Esophagus muscularis mucosa (tissue), 4 donors: ENCODE measurements around the gene LAMTOR1. TPM values are rescaled to one million over a fixed set of nuclear protein-coding genes. Genes with fewer than 3 reads are reported as not detected.

Source experiments
- DNase-seq: peaks from one replicate; pipeline ENCODE4 v3.0.0-alpha.2; 2017; ENCODE audit errors: extremely low spot score
- H3K27ac ChIP-seq, 4 donors: fragments of 200-600 bp; sonication (generic); replicated peaks in 1 of 4; 1 replicate in 3 of 4; 2 replicates in 1 of 4; pipeline ENCODE4 v1.5.1; 2016 to 2019; ENCODE audit warnings: mild to moderate bottlenecking in 1 of 4
- H3K27me3 ChIP-seq, 4 donors: fragments of 200-600 bp; sonication (generic); one replicate each; pipeline versions ENCODE4 v1.5.1 to v1.6.0; 2016 to 2019
- H3K36me3 ChIP-seq, 4 donors: fragments of 200-600 bp; sonication (generic); one replicate each; pipeline ENCODE4 v1.5.1; 2016 to 2019
- H3K4me1 ChIP-seq, 4 donors: fragments of 200-600 bp; sonication (generic); one replicate each; pipeline ENCODE4 v1.5.1; 2016 to 2019
- H3K4me3 ChIP-seq, 4 donors: fragments of 200-600 bp; sonication (generic); 1 replicate in 2 of 4; 2 replicates in 2 of 4; pipeline ENCODE4 v1.5.1; 2016 to 2019; ENCODE audit warnings: mild to moderate bottlenecking in 4 of 4, moderate library complexity in 1 of 4
- H3K9me3 ChIP-seq, 4 donors: fragments of 200-600 bp; sonication (generic); 1 replicate in 3 of 4; 2 replicates in 1 of 4; pipeline ENCODE4 v1.5.1; 2016 to 2019
- CTCF ChIP-seq, 3 experiments: fragments of 200-600 bp in 2 of 3; fragments of 450-650 bp in 1 of 3; sonication (generic) in 2 of 3; IDR thresholded peaks; one replicate each; pipeline ENCODE4 v1.5.1; 2017 to 2019; ENCODE audit warnings: antibody characterized with exemption in 3 of 3, mild to moderate bottlenecking in 2 of 3, moderate library complexity in 1 of 3
- EP300 ChIP-seq: sonication (generic); formaldehyde crosslinking; IDR thresholded peaks from one replicate; pipeline ENCODE4 v1.6.1; 2017; ENCODE audit warnings: antibody characterized with exemption
- POLR2A ChIP-seq: fragments of 450-650 bp; IDR thresholded peaks from one replicate; pipeline ENCODE4 v1.6.1; 2017; ENCODE audit warnings: antibody characterized with exemption, moderate library complexity, mild to moderate bottlenecking, low read depth
- POLR2AphosphoS5 ChIP-seq, 2 donors: sonication (generic); formaldehyde crosslinking; IDR thresholded peaks; one replicate each; pipeline ENCODE4 v1.6.1; 2017; ENCODE audit warnings: antibody characterized with exemption in 2 of 2
- WGBS: methylation state at CpG from one replicate; pipeline ENCODE4 v1.1.5; 2018; 5-methylcytosine and 5-hydroxymethylcytosine counted together
- intact Hi-C: fragments of 100-400 bp; cut with DNase I; formaldehyde crosslinking; loops from one replicate; pipeline ENCODE4 v1.15.1; 2023
- total RNA-seq, 4 donors: library from RNA; depleted of rRNA; stranded (reverse); fragments of >200 nt; gene quantifications; one replicate each; pipeline versions ENCODE4 v1.1.0 to v1.2.1, GENCODE V29; 2016

Gene LAMTOR1
- total RNA-seq, 4 donors from 2014 or later, result 86.8 to 103 (median 98.0) TPM

DNA sequence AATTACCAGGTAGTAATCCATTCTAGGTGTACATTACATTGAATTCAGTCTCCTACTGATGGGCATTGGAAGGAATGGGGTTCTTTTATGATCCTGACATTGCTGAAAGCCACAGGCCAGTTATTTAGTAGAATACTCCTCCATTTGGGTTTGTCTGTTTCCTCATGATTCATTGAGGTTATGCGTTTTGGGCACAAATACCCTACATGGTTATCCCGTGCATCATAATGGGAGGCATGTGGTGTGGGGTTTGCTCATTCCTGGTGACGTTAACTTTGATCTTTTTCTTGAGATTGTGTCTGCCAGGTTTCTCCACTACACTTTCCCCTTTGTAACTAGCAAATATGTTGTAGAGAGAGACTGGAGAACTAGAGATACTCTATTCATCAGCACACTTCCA is 38.0 kb upstream of the LAMTOR1 start:
- WGBS, result 69% methylated on average over 3 of the region's 3 CpGs
- intact Hi-C loops, result loop anchor here (5.0 kb wide), 1 partner anchor 114 kb away; no protein-coding TSS in a partner anchor
- Histone ChIP-seq H3K4me3 (no peak overlapping the region), H3K27me3 (no peaks in the 10 kb centered on the region), H3K9me3 (no peaks in the 10 kb centered on the region), H3K4me1 (peaks cover 0 to 3% (median 0%) of the 10 kb centered on the region in 4 donors), H3K27ac (no peak overlapping the region), H3K36me3 (no peaks in the 10 kb centered on the region)
- no peak for TF ChIP-seq POLR2A
- TF ChIP-seq POLR2AphosphoS5 (IDR thresholded peaks at IDR 0.05), result no peak
- TF ChIP-seq EP300, result no peak
- TF ChIP-seq CTCF (IDR thresholded peaks at IDR 0.05), result no peak
- DNase-seq, result no peak

DNA sequence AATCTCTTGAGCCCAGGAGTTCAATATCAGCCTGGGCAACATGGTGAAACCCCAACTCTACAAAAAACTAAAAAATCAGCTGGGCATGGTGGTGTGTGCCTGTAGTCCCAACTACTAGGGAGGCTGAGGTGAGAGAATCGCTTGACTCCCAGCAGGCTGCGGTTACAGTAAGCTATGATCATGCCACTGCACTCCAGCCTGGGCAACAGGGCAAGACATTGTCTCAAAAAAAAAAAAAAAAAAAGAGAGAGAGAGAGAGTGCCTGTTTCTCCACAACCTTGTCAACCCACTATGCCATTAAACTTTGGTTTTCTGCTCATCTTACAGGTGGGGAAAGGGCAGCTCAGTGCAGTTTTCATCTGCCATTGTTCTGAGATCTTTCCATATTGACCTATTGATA is 37.6 kb upstream of the LAMTOR1 start:
- no peak overlapping the region for H3K4me3 ChIP-seq
- DNase-seq, result no peak
- no peaks in the 10 kb centered on the region for H3K36me3 ChIP-seq
- TF ChIP-seq EP300 (no peak), POLR2AphosphoS5 (IDR thresholded peaks at IDR 0.05) (no peak), CTCF (IDR thresholded peaks at IDR 0.05) (no peak), POLR2A (no peak)
- H3K27me3 ChIP-seq, result no peaks in the 10 kb centered on the region
- 88% methylated on average over 2 of the region's 2 CpGs for WGBS
- no peaks in the 10 kb centered on the region for H3K9me3 ChIP-seq
- H3K4me1 ChIP-seq, result peaks cover 0 to 3% (median 0%) of the 10 kb centered on the region in 4 donors
- no peak overlapping the region for H3K27ac ChIP-seq
- intact Hi-C loops, result loop anchor here (5.0 kb wide), 1 partner anchor 113 kb away; no protein-coding TSS in a partner anchor

- no peak for DNase-seq
- Histone ChIP-seq H3K27ac (no peak overlapping the region), H3K27me3 (peaks cover 0 to 2% (median 0%) of the 10 kb centered on the region in 4 donors), H3K9me3 (no peaks in the 10 kb centered on the region), H3K4me1 (peaks cover 0 to 3% (median 0%) of the 10 kb centered on the region in 4 donors), H3K36me3 (no peaks in the 10 kb centered on the region), H3K4me3 (no peak overlapping the region)
- intact Hi-C loops, result no loop called here
- 97% methylated on average over 7 of the region's 11 CpGs for WGBS
- no peak for TF ChIP-seq POLR2A
- TF ChIP-seq EP300, result no peak
- no peak for TF ChIP-seq POLR2AphosphoS5 (IDR thresholded peaks at IDR 0.05)
- no peak for TF ChIP-seq CTCF (IDR thresholded peaks at IDR 0.05)
Measured at GRCh38 chr11:72139500-72139899, 36.4 kb upstream of the LAMTOR1 start.

DNA sequence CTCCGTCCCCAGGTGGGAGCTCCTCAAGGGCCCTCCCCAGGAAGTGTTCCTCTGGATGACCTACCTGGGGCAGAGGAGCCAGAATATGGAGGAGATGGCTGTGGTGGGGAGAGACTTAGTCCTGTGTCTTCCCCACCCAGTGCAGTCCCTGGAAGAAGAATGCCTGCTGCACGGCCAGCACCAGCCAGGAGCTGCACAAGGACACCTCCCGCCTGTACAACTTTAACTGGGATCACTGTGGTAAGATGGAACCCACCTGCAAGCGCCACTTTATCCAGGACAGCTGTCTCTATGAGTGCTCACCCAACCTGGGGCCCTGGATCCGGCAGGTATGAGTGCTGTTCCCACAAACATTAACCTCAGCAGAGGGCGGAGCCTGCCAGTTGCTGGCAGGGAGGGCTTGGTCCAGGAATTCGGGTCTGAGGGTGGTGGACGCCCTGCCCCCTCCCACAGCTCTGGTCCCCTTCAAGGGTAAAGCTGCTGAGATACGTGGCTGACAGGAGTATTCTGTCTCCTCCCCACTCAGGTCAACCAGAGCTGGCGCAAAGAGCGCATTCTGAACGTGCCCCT is 35.8 kb upstream of the LAMTOR1 start:
- H3K9me3 ChIP-seq, result no peaks in the 10 kb centered on the region
- H3K27ac ChIP-seq, result no peak overlapping the region
- H3K4me3 ChIP-seq, result no peak overlapping the region
- peaks cover 0 to 3% (median 0%) of the 10 kb centered on the region in 4 donors for H3K4me1 ChIP-seq
- WGBS, result 78% methylated on average over 11 of the region's 12 CpGs
- H3K27me3 ChIP-seq, result peaks cover 0 to 4% (median 0%) of the 10 kb centered on the region in 4 donors
- intact Hi-C loops, result no loop called here
- DNase-seq, result no peak
- TF ChIP-seq POLR2A (no peak), POLR2AphosphoS5 (IDR thresholded peaks at IDR 0.05) (no peak), EP300 (no peak), CTCF (IDR thresholded peaks at IDR 0.05) (no peak)
- no peaks in the 10 kb centered on the region for H3K36me3 ChIP-seq
